Dendritic cell treated with granulocyte-macrophage colony-stimulating factor and Interleukin-4, amounts not matched to agents 40 ng/mL and 50 ng/mL, for 4 days (primary cell): Measurements from ENCODE around the gene AXIN1.
"Not testable (repeated sequence)": the region's sequence is repeated elsewhere in the genome, so short reads cannot be mapped to it uniquely, and the experiment has no call there.

Experiments
- H3K27ac Mint-ChIP-seq: one replicate; pipeline ENCODE4 v1.8.0; 2022; ENCODE audit warnings: mild to moderate bottlenecking, mixed read lengths
- H3K27me3 Mint-ChIP-seq: one replicate; pipeline ENCODE4 v1.8.0; 2022; ENCODE audit warnings: mild to moderate bottlenecking, mixed read lengths
- H3K36me3 Mint-ChIP-seq: one replicate; pipeline ENCODE4 v1.8.0; 2022; ENCODE audit warnings: low read depth, mixed read lengths
- H3K4me1 Mint-ChIP-seq: one replicate; pipeline ENCODE4 v1.8.0; 2022; ENCODE audit warnings: low read depth, mixed read lengths
- H3K4me3 Mint-ChIP-seq: one replicate; pipeline ENCODE4 v1.8.0; 2022; ENCODE audit warnings: mild to moderate bottlenecking, moderate library complexity, mixed read lengths
- H3K9me3 Mint-ChIP-seq: one replicate; pipeline ENCODE4 v1.8.0; 2022; ENCODE audit warnings: mixed read lengths
- intact Hi-C: fragments of 100-400 bp; cut with micrococcal nuclease; formaldehyde crosslinking; loops from one replicate; pipeline ENCODE4 v1.15.0; 2022

Gene AXIN1

DNA sequence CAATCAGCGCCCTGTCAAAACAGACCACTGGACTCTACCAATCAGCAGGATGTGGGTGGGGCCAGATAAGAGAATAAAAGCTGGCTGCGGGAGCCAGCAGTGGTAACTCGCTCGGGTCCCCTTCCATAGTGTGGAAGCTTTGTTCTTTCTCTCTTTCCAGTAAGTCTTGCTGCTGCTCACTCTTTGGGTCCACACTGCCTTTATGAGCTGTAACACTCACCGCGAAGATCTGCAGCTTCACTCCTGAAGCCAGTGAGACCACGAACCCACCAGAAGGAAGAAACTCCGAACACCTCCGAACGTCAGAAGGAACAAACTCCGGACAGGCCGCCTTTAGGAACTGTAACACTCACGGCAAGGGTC, 10.6 kb downstream of the AXIN1 start:
- H3K4me3 Mint-ChIP-seq, H3K27me3 Mint-ChIP-seq, intact Hi-C loops, H3K9me3 Mint-ChIP-seq: not testable (repeated sequence)
- peak overlapping the region; percentile 54 for H3K27ac Mint-ChIP-seq
- peaks cover 59% of the 10 kb centered on the region for H3K36me3 Mint-ChIP-seq
- H3K4me1 Mint-ChIP-seq, result peaks cover 63% of the 10 kb centered on the region

DNA sequence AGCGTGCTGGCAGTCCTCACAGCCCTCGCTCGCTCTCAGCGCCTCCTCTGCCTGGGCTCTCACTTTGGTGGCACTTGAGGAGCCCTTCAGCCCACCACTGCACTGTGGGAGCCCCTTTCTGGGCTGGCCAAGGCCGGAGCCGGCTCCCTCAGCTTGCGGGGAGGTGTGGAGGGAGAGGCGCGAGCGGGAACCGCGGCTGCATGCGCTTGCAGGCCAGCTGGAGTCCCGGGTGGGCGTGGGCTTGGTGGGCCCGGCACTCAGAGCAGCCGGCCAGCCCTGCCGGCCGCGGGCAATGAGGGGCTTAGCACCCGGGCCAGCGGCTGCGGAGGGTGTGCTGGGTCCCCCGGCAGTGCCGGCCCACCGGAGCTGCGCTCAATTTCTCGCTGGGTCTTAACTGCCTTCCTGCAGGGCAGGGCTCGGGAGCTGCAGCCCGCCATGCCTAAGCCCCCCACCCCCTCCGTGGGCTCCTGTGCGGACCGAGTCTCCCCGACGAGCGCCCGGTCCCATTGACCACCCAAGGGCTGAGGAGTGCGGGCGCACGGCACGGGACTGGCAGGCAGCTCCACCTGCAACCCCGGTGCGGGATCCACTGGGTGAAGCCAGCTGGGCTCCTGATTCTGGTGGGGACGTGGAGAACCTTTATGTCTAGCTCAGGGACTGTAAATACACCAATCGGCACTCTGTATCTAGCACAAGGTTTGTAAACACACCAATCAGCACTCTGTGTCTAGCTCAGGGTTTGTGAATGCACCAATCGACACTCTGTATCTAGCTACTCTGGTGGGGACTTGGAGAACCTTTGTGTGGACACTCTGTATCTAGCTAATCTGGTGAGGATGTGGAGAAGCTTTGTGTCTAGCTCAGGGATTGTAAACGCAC, 11.2 kb downstream of the AXIN1 start:
- H3K27me3 Mint-ChIP-seq, H3K9me3 Mint-ChIP-seq, H3K4me3 Mint-ChIP-seq, intact Hi-C loops: not testable (repeated sequence)
- Mint-ChIP-seq H3K27ac (peak overlapping the region; percentile 66), H3K4me1 (peaks cover 68% of the 10 kb centered on the region), H3K36me3 (peaks cover 52% of the 10 kb centered on the region)

- Mint-ChIP-seq H3K36me3 (peaks cover 44% of the 10 kb centered on the region), H3K9me3 (no peaks in the 10 kb centered on the region), H3K27me3 (no peaks in the 10 kb centered on the region), H3K4me1 (peaks cover 70% of the 10 kb centered on the region), H3K27ac (peak overlapping the region; percentile 66), H3K4me3 (peak overlapping the region; percentile 58)
- intact Hi-C loops, result no loop called here
Observed at GRCh38 chr16:340370-341091, 12.0 kb downstream of the AXIN1 start.

GRCh38 chr16:339680-340079, 12.8 kb downstream of the AXIN1 start:
- H3K36me3 Mint-ChIP-seq, result peaks cover 36% of the 10 kb centered on the region
- intact Hi-C loops, result no loop called here
- peaks cover 77% of the 10 kb centered on the region for H3K4me1 Mint-ChIP-seq
- peak overlapping the region; percentile 66 for H3K27ac Mint-ChIP-seq
- H3K9me3 Mint-ChIP-seq, result no peaks in the 10 kb centered on the region
- H3K4me3 Mint-ChIP-seq, result peak overlapping the region; percentile 58
- H3K27me3 Mint-ChIP-seq, result no peaks in the 10 kb centered on the region

GRCh38 chr16:337975-338575, 14.4 kb downstream of the AXIN1 start:
- H3K9me3 Mint-ChIP-seq, result no peaks in the 10 kb centered on the region
- intact Hi-C loops, result no loop called here
- peak overlapping the region; percentile 53 for H3K4me3 Mint-ChIP-seq
- H3K36me3 Mint-ChIP-seq, result peaks cover 20% of the 10 kb centered on the region
- H3K27ac Mint-ChIP-seq, result peak overlapping the region; percentile 69
- H3K27me3 Mint-ChIP-seq, result no peaks in the 10 kb centered on the region
- H3K4me1 Mint-ChIP-seq, result peaks cover 83% of the 10 kb centered on the region

- Mint-ChIP-seq H3K36me3 (peaks cover 14% of the 10 kb centered on the region), H3K27me3 (no peaks in the 10 kb centered on the region), H3K4me1 (peaks cover 82% of the 10 kb centered on the region), H3K9me3 (no peaks in the 10 kb centered on the region), H3K4me3 (peak overlapping the region; percentile 53), H3K27ac (peak overlapping the region; percentile 69)
- intact Hi-C loops, result no loop called here
Observed at GRCh38 chr16:337437-337836, 15.1 kb downstream of the AXIN1 start.

DNA sequence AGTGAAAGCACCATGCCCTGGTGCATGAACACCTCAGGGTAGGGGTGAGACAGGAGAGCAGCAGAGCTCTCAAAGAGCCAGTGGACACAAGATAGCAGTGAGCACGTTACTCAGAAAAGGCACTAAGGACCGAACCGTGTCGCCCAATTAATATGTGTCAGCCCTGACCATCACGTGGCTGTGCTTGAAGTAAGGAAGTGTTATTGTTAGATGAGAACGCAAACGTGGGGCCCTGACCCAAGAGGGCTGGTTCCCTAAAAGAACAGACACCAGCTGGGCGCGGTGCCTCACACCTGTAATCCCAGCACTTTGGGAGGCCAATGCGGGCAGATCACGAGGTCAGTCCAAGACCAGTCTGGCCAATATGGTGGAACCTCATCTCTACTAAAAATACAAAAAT, 16.3 kb downstream of the AXIN1 start:
- H3K4me1 Mint-ChIP-seq, result peaks cover 86% of the 10 kb centered on the region
- peaks cover 6% of the 10 kb centered on the region for H3K36me3 Mint-ChIP-seq
- intact Hi-C loops, result no loop called here
- H3K9me3 Mint-ChIP-seq, result no peaks in the 10 kb centered on the region
- peak overlapping the region; percentile 58 for H3K4me3 Mint-ChIP-seq
- no peaks in the 10 kb centered on the region for H3K27me3 Mint-ChIP-seq
- H3K27ac Mint-ChIP-seq, result peak overlapping the region; percentile 78

GRCh38 chr16:334861-335632, 17.5 kb downstream of the AXIN1 start:
- H3K4me3 Mint-ChIP-seq, intact Hi-C loops: not testable (repeated sequence)

DNA sequence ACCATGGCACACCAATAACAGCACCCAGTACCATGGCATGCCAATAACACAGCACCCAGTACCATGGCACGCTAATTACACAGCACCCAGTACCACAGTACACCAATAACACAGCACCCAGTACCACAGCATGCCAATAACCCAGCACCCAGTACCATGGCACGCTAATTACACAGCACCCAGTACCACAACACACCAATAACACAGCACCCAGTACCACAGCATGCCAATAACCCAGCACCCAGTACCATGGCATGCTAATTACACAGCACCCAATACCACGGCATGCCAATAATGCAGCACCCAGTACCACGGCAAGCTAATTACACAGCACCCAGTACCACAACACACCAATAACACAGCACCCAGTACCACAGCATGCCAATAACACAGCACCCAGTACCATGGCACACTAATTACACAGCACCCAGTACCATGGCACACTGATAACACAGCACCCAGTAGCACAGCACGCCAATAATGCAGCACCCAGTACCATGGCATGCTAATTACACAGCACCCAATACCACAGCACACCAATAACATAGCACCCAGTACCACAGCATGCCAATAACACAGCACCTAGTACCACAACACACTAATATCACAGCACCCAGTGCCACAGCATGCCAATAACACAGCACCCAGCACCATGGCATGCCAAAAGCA, 18.2 kb downstream of the AXIN1 start:
- H3K9me3 Mint-ChIP-seq, H3K4me3 Mint-ChIP-seq, H3K27me3 Mint-ChIP-seq, intact Hi-C loops, H3K27ac Mint-ChIP-seq: not testable (repeated sequence)
- Mint-ChIP-seq H3K36me3 (peaks cover 15% of the 10 kb centered on the region), H3K4me1 (peaks cover 83% of the 10 kb centered on the region)

More at GRCh38 chr16:334861-335632, 17.5 kb downstream of the AXIN1 start:
- not testable (repeated sequence) for H3K9me3 Mint-ChIP-seq, H3K27me3 Mint-ChIP-seq
- H3K27ac Mint-ChIP-seq, result peak overlapping the region; percentile 78
- H3K4me1 Mint-ChIP-seq, result peaks cover 89% of the 10 kb centered on the region
- H3K36me3 Mint-ChIP-seq, result peaks cover 12% of the 10 kb centered on the region

GRCh38 chr16:333406-334094, 19.0 kb downstream of the AXIN1 start:
- Mint-ChIP-seq H3K36me3 (peaks cover 15% of the 10 kb centered on the region), H3K4me3 (no peak overlapping the region), H3K27ac (no peak overlapping the region), H3K9me3 (no peaks in the 10 kb centered on the region), H3K4me1 (peaks cover 85% of the 10 kb centered on the region), H3K27me3 (no peaks in the 10 kb centered on the region)
- intact Hi-C loops, result no loop called here

- peaks cover 75% of the 10 kb centered on the region for H3K4me1 Mint-ChIP-seq
- H3K9me3 Mint-ChIP-seq, intact Hi-C loops, H3K27me3 Mint-ChIP-seq, H3K4me3 Mint-ChIP-seq: not testable (repeated sequence)
- H3K36me3 Mint-ChIP-seq, result peaks cover 15% of the 10 kb centered on the region
- H3K27ac Mint-ChIP-seq, result peak overlapping the region; percentile 14
Observed at GRCh38 chr16:331181-331814, 21.2 kb downstream of the AXIN1 start.

- Mint-ChIP-seq H3K27me3 (no peaks in the 10 kb centered on the region), H3K36me3 (peaks cover 15% of the 10 kb centered on the region), H3K4me1 (peaks cover 72% of the 10 kb centered on the region), H3K9me3 (no peaks in the 10 kb centered on the region), H3K27ac (no peak overlapping the region), H3K4me3 (no peak overlapping the region)
- intact Hi-C loops, result no loop called here
Observed at GRCh38 chr16:330741-331140, 21.8 kb downstream of the AXIN1 start.
